WTC11 (cell line): ENCODE results near the gene ARMC7. TPM values are rescaled to one million over a fixed set of nuclear protein-coding genes. Genes with fewer than 3 reads are reported as not detected.

Source experiments
- ATAC-seq: fragments of 200-7000 bp; cut with Tn5 transposase; 2 replicates; pipeline ENCODE4 v1.10.0; 2021; ENCODE audit warnings: mild to moderate bottlenecking, moderate library complexity
- CTCF ChIA-PET: fragments of 300-600 bp; sonication (Branson Sonifier 250); formaldehyde crosslinking; loops from one replicate; lab custom pipeline; 2021; ENCODE audit warnings: antibody characterized with exemption; lab: Charles Lee
- POLR2A ChIA-PET: fragments of 350-600 bp; sonication (Branson Sonifier 250); formaldehyde crosslinking; loops from one replicate; lab custom pipeline; 2021; ENCODE audit warnings: antibody characterized with exemption; lab: Charles Lee
- DNase-seq: peaks from one replicate; pipeline ENCODE4 v3.0.0; 2021; ENCODE audit warnings: low spot score
- H3K27ac Mint-ChIP-seq: 2 replicates; pipeline ENCODE4 v1.8.0; 2021; ENCODE audit warnings: mixed read lengths
- H3K27me3 Mint-ChIP-seq: 2 replicates; pipeline ENCODE4 v1.8.0; 2021; ENCODE audit warnings: low read depth, mild to moderate bottlenecking, moderate library complexity, mixed read lengths
- H3K36me3 Mint-ChIP-seq: 2 replicates; pipeline ENCODE4 v1.8.0; 2021; ENCODE audit warnings: mixed read lengths
- H3K4me1 Mint-ChIP-seq: 2 replicates; pipeline ENCODE4 v1.8.0; 2022; ENCODE audit warnings: mixed read lengths
- H3K4me3 Mint-ChIP-seq: 2 replicates; pipeline ENCODE4 v1.8.0; 2021; ENCODE audit warnings: mild to moderate bottlenecking, moderate library complexity, mixed read lengths
- H3K9me3 Mint-ChIP-seq: 2 replicates; pipeline ENCODE4 v1.8.0; 2021; ENCODE audit warnings: mixed read lengths
- FOXP1 ChIP-seq: sonication (generic); formaldehyde crosslinking; IDR thresholded peaks from 2 replicates; pipeline ENCODE4 v1.8.0; 2022; ENCODE audit warnings: missing genetic modification reagents, mild to moderate bottlenecking, moderate library complexity, borderline replicate concordance
- GTF2I ChIP-seq: fragments of 250-450 bp; sonication (Bioruptor Pico); conservative IDR thresholded peaks from 2 replicates; pipeline ENCODE4 v1.4.0; 2021; ENCODE audit warnings: mild to moderate bottlenecking
- HMGA2 ChIP-seq: fragments of 250-450 bp; sonication (Bioruptor Pico); IDR thresholded peaks from 2 replicates; pipeline ENCODE4 v1.4.0; 2021; ENCODE audit warnings: mild to moderate bottlenecking, moderate library complexity
- JAZF1 ChIP-seq: fragments of 250-450 bp; sonication (Bioruptor Pico); IDR thresholded peaks from 2 replicates; pipeline ENCODE4 v1.9.0; 2021; ENCODE audit warnings: moderate library complexity, mild to moderate bottlenecking, inconsistent platforms
- KAT7 ChIP-seq: sonication (generic); formaldehyde crosslinking; IDR thresholded peaks from 2 replicates; pipeline ENCODE4 v1.8.1; 2023; ENCODE audit warnings: missing genetic modification reagents, mild to moderate bottlenecking, borderline replicate concordance
- MYBL2 ChIP-seq: sonication (generic); formaldehyde crosslinking; IDR thresholded peaks from 2 replicates; pipeline ENCODE4 v1.8.1; 2023; ENCODE audit warnings: mild to moderate bottlenecking, moderate library complexity, missing genetic modification reagents
- NFYB ChIP-seq: sonication (generic); formaldehyde crosslinking; conservative IDR thresholded peaks from 2 replicates; pipeline ENCODE4 v1.8.0; 2022; ENCODE audit warnings: low read depth, missing genetic modification reagents
- RORB ChIP-seq: fragments of 250-450 bp; sonication (Bioruptor Pico); IDR thresholded peaks from 2 replicates; pipeline ENCODE4 v1.9.0; 2021; ENCODE audit warnings: mild to moderate bottlenecking
- SMAD3 ChIP-seq: sonication (generic); formaldehyde crosslinking; IDR thresholded peaks from 2 replicates; pipeline ENCODE4 v1.8.0; 2022; ENCODE audit warnings: missing genetic modification reagents, mild to moderate bottlenecking, borderline replicate concordance
- SP1 ChIP-seq: sonication (generic); formaldehyde crosslinking; conservative IDR thresholded peaks from 2 replicates; pipeline ENCODE4 v1.8.1; 2022; ENCODE audit warnings: missing genetic modification reagents
- total RNA-seq: library from RNA; stranded (reverse); gene quantifications from 3 replicates; pipeline ENCODE4 v1.2.3, GENCODE V29; 2021
- TF ChIP-seq, protein P1 (sequence below): sonication (generic); formaldehyde crosslinking; IDR thresholded peaks from 2 replicates; pipeline ENCODE4 v1.8.0; 2022; ENCODE audit warnings: mild to moderate bottlenecking, missing genetic modification reagents
- TF ChIP-seq, protein P2 (sequence below): sonication (generic); formaldehyde crosslinking; IDR thresholded peaks from 2 replicates; pipeline ENCODE4 v1.8.0; 2022; ENCODE audit warnings: mild to moderate bottlenecking, missing genetic modification reagents
- TF ChIP-seq, protein P3 (sequence below): sonication (generic); formaldehyde crosslinking; IDR thresholded peaks from 2 replicates; pipeline ENCODE4 v1.8.0; 2022; ENCODE audit warnings: mild to moderate bottlenecking, missing genetic modification reagents
- TF ChIP-seq, protein P4 (sequence below): sonication (generic); formaldehyde crosslinking; IDR thresholded peaks from 2 replicates; pipeline ENCODE4 v1.8.0; 2023; ENCODE audit warnings: missing genetic modification reagents, mild to moderate bottlenecking, borderline replicate concordance
- TF ChIP-seq, protein P5 (sequence below): sonication (generic); formaldehyde crosslinking; IDR thresholded peaks from 2 replicates; pipeline ENCODE4 v1.8.1; 2023; ENCODE audit warnings: mild to moderate bottlenecking, missing genetic modification reagents, borderline replicate concordance
- TF ChIP-seq, protein P6 (sequence below): fragments of 250-450 bp; sonication (Bioruptor Pico); IDR thresholded peaks from 2 replicates; pipeline ENCODE4 v1.9.0; 2021; ENCODE audit warnings: moderate library complexity, mild to moderate bottlenecking, inconsistent platforms, borderline replicate concordance
- TF ChIP-seq, protein P7 (sequence below): sonication (generic); formaldehyde crosslinking; IDR thresholded peaks from 2 replicates; pipeline ENCODE4 v1.8.1; 2023; ENCODE audit warnings: mild to moderate bottlenecking, missing genetic modification reagents
- TF ChIP-seq, protein P8 (sequence below): sonication (generic); formaldehyde crosslinking; IDR thresholded peaks from 2 replicates; pipeline ENCODE4 v1.8.1; 2022; ENCODE audit warnings: missing genetic modification reagents, borderline replicate concordance

Gene ARMC7
- total RNA-seq, 1 experiment from 2014 or later = 13.2 TPM

DNA sequence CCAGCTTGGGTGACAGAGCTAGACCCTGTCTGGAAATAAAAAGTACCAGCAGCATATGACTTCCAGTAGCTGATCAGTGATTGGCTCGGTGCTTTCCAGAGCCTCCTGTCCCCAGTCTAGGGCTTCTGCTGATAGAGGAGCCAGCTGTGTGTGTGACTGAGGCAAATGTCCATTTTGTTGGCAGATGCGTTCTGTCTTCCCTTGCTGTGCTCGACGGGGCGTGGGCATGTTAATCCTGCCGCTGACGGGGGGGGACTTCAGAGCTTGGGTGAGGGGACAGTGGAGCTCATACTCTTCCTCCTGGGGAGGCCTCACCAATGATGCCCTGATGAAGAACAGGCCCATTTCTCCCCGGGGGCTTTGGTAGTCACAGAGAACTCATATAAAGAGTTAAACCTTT, 48.2 kb upstream of the ARMC7 start:
- peaks cover 57% of the 10 kb centered on the region for H3K36me3 Mint-ChIP-seq
- H3K4me3 Mint-ChIP-seq = no peak overlapping the region
- ATAC-seq = no peak
- POLR2A ChIA-PET = no interaction called here
- no peaks in the 10 kb centered on the region for H3K27me3 Mint-ChIP-seq
- H3K27ac Mint-ChIP-seq = no peak overlapping the region
- no peak for TF ChIP-seq RORB (CRISPR knock-in tag)
- no peak for TF ChIP-seq KAT7 (CRISPR knock-in tag)
- TF ChIP-seq, protein P1, sequence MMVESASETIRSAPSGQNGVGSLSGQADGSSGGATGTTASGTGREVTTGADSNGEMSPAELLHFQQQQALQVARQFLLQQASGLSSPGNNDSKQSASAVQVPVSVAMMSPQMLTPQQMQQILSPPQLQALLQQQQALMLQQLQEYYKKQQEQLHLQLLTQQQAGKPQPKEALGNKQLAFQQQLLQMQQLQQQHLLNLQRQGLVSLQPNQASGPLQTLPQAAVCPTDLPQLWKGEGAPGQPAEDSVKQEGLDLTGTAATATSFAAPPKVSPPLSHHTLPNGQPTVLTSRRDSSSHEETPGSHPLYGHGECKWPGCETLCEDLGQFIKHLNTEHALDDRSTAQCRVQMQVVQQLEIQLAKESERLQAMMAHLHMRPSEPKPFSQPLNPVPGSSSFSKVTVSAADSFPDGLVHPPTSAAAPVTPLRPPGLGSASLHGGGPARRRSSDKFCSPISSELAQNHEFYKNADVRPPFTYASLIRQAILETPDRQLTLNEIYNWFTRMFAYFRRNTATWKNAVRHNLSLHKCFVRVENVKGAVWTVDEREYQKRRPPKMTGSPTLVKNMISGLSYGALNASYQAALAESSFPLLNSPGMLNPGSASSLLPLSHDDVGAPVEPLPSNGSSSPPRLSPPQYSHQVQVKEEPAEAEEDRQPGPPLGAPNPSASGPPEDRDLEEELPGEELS = no peak
- TF ChIP-seq GTF2I (CRISPR knock-in tag) = no peak
- TF ChIP-seq MYBL2 = no peak
- TF ChIP-seq HMGA2 (CRISPR knock-in tag) = no peak
- TF ChIP-seq SP1 (CRISPR knock-in tag) = no peak
- TF ChIP-seq SMAD3 = no peak
- TF ChIP-seq, protein P2, sequence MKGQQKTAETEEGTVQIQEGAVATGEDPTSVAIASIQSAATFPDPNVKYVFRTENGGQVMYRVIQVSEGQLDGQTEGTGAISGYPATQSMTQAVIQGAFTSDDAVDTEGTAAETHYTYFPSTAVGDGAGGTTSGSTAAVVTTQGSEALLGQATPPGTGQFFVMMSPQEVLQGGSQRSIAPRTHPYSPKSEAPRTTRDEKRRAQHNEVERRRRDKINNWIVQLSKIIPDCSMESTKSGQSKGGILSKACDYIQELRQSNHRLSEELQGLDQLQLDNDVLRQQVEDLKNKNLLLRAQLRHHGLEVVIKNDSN = no peak
- TF ChIP-seq, protein P3, sequence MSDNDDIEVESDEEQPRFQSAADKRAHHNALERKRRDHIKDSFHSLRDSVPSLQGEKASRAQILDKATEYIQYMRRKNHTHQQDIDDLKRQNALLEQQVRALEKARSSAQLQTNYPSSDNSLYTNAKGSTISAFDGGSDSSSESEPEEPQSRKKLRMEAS (CRISPR knock-in tag) = no peak
- no peak for TF ChIP-seq FOXP1
- no peak for TF ChIP-seq JAZF1 (CRISPR knock-in tag)
- TF ChIP-seq, protein P4, sequence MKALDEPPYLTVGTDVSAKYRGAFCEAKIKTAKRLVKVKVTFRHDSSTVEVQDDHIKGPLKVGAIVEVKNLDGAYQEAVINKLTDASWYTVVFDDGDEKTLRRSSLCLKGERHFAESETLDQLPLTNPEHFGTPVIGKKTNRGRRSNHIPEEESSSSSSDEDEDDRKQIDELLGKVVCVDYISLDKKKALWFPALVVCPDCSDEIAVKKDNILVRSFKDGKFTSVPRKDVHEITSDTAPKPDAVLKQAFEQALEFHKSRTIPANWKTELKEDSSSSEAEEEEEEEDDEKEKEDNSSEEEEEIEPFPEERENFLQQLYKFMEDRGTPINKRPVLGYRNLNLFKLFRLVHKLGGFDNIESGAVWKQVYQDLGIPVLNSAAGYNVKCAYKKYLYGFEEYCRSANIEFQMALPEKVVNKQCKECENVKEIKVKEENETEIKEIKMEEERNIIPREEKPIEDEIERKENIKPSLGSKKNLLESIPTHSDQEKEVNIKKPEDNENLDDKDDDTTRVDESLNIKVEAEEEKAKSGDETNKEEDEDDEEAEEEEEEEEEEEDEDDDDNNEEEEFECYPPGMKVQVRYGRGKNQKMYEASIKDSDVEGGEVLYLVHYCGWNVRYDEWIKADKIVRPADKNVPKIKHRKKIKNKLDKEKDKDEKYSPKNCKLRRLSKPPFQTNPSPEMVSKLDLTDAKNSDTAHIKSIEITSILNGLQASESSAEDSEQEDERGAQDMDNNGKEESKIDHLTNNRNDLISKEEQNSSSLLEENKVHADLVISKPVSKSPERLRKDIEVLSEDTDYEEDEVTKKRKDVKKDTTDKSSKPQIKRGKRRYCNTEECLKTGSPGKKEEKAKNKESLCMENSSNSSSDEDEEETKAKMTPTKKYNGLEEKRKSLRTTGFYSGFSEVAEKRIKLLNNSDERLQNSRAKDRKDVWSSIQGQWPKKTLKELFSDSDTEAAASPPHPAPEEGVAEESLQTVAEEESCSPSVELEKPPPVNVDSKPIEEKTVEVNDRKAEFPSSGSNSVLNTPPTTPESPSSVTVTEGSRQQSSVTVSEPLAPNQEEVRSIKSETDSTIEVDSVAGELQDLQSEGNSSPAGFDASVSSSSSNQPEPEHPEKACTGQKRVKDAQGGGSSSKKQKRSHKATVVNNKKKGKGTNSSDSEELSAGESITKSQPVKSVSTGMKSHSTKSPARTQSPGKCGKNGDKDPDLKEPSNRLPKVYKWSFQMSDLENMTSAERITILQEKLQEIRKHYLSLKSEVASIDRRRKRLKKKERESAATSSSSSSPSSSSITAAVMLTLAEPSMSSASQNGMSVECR (CRISPR knock-in tag) = no peak
- no peak for TF ChIP-seq NFYB
- TF ChIP-seq, protein P5, sequence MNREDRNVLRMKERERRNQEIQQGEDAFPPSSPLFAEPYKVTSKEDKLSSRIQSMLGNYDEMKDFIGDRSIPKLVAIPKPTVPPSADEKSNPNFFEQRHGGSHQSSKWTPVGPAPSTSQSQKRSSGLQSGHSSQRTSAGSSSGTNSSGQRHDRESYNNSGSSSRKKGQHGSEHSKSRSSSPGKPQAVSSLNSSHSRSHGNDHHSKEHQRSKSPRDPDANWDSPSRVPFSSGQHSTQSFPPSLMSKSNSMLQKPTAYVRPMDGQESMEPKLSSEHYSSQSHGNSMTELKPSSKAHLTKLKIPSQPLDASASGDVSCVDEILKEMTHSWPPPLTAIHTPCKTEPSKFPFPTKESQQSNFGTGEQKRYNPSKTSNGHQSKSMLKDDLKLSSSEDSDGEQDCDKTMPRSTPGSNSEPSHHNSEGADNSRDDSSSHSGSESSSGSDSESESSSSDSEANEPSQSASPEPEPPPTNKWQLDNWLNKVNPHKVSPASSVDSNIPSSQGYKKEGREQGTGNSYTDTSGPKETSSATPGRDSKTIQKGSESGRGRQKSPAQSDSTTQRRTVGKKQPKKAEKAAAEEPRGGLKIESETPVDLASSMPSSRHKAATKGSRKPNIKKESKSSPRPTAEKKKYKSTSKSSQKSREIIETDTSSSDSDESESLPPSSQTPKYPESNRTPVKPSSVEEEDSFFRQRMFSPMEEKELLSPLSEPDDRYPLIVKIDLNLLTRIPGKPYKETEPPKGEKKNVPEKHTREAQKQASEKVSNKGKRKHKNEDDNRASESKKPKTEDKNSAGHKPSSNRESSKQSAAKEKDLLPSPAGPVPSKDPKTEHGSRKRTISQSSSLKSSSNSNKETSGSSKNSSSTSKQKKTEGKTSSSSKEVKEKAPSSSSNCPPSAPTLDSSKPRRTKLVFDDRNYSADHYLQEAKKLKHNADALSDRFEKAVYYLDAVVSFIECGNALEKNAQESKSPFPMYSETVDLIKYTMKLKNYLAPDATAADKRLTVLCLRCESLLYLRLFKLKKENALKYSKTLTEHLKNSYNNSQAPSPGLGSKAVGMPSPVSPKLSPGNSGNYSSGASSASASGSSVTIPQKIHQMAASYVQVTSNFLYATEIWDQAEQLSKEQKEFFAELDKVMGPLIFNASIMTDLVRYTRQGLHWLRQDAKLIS = no peak
- TF ChIP-seq, protein P6, sequence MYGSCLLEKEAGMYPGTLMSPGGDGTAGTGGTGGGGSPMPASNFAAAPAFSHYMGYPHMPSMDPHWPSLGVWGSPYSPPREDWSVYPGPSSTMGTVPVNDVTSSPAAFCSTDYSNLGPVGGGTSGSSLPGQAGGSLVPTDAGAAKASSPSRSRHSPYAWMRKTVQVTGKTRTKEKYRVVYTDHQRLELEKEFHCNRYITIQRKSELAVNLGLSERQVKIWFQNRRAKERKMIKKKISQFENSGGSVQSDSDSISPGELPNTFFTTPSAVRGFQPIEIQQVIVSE (CRISPR knock-in tag) = no peak
- TF ChIP-seq, protein P7, sequence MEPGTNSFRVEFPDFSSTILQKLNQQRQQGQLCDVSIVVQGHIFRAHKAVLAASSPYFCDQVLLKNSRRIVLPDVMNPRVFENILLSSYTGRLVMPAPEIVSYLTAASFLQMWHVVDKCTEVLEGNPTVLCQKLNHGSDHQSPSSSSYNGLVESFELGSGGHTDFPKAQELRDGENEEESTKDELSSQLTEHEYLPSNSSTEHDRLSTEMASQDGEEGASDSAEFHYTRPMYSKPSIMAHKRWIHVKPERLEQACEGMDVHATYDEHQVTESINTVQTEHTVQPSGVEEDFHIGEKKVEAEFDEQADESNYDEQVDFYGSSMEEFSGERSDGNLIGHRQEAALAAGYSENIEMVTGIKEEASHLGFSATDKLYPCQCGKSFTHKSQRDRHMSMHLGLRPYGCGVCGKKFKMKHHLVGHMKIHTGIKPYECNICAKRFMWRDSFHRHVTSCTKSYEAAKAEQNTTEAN (CRISPR knock-in tag) = no peak
- TF ChIP-seq, protein P8, sequence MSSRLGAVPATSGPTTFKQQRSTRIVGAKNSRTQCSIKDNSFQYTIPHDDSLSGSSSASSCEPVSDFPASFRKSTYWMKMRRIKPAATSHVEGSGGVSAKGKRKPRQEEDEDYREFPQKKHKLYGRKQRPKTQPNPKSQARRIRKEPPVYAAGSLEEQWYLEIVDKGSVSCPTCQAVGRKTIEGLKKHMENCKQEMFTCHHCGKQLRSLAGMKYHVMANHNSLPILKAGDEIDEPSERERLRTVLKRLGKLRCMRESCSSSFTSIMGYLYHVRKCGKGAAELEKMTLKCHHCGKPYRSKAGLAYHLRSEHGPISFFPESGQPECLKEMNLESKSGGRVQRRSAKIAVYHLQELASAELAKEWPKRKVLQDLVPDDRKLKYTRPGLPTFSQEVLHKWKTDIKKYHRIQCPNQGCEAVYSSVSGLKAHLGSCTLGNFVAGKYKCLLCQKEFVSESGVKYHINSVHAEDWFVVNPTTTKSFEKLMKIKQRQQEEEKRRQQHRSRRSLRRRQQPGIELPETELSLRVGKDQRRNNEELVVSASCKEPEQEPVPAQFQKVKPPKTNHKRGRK (CRISPR knock-in tag) = no peak
- TF ChIP-seq, all 79 proteins: peak for 0
- no peak for DNase-seq
- H3K9me3 Mint-ChIP-seq = no peaks in the 10 kb centered on the region
- CTCF ChIA-PET = interaction anchor here (1.0 to 3.1 kb wide), 4 partner anchors 8 to 52 kb away, joined by 3 to 13 read pairs (median 8); no protein-coding TSS in a partner anchor
- H3K4me1 Mint-ChIP-seq = no peaks in the 10 kb centered on the region
